A549 (cell line): ENCODE data around the gene PLEKHH1. TPM values are rescaled to one million over a fixed set of nuclear protein-coding genes. Genes with fewer than 3 reads are reported as not detected.

Experiments used
- ATAC-seq, 2 experiments: fragments of 200-7000 bp in 1 of 2; fragments of >200 bp in 1 of 2; cut with Nextera tagmentation in 1 of 2; cut with Tn5 transposase in 1 of 2; 3 replicates each; pipeline versions ENCODE4 v1.8.0 to v1.9.1; 2018 to 2020; ENCODE audit warnings: mild to moderate bottlenecking in 1 of 2, moderate library complexity in 1 of 2
- CTCF ChIA-PET: fragments of 300-600 bp; sonication (Branson Sonifier 250); formaldehyde crosslinking; extraction: SDS; loops from one replicate; lab custom pipeline; 2021; ENCODE audit warnings: antibody characterized with exemption, inconsistent platforms; lab: Yijun Ruan, JAX
- POLR2A ChIA-PET: fragments of 350-600 bp; formaldehyde crosslinking; extraction: SDS; loops from one replicate; lab custom pipeline; 2021; ENCODE audit warnings: antibody characterized with exemption, inconsistent platforms; lab: Yijun Ruan, JAX
- DNase-seq, 2 experiments: peaks; one replicate each; pipeline versions ENCODE4 v3.0.0 to v3.0.0-alpha.2; 2011 to 2016; ENCODE audit warnings: low read depth in 1 of 2, low spot score in 1 of 2
- FAIRE-seq: peaks from 2 replicates; lab custom pipeline; 2011; peaks lifted over from hg19 to GRCh38; lab: Jason Lieb, UNC
- H3K27ac ChIP-seq, 2 experiments: fragments of >200 bp; sonication (Bioruptor Twin); formaldehyde crosslinking; 3 replicates each; pipeline ENCODE4 v1.5.1; 2016 to 2017
- H3K4me1 ChIP-seq: fragments of >200 bp; sonication (Bioruptor Twin); formaldehyde crosslinking; 3 replicates; pipeline ENCODE4 v1.6.1; 2016
- H3K4me2 ChIP-seq: fragments of >200 bp; sonication (Bioruptor Twin); formaldehyde crosslinking; 3 replicates; pipeline ENCODE4 v1.6.1; 2016
- H3K4me3 ChIP-seq: fragments of >200 bp; sonication (Bioruptor Twin); formaldehyde crosslinking; 3 replicates; pipeline ENCODE4 v1.5.1; 2016
- H3K9me3 ChIP-seq: fragments of >200 bp; sonication (Bioruptor Twin); formaldehyde crosslinking; 3 replicates; pipeline ENCODE4 v1.6.1; 2016
- BCL3 ChIP-seq: fragments of >200 bp; sonication (Bioruptor Twin); formaldehyde crosslinking; IDR thresholded peaks from 3 replicates; pipeline ENCODE4 v1.6.1; 2016
- BHLHE40 ChIP-seq: IDR thresholded peaks from 2 replicates; pipeline ENCODE4 v1.6.1; 2012; ENCODE audit warnings: low read depth, low read length, inconsistent platforms
- CBX2 ChIP-seq: fragments of 200-600 bp; sonication (generic); IDR thresholded peaks from 2 replicates; pipeline ENCODE4 v1.6.1; 2016; ENCODE audit warnings: low read depth, mild to moderate bottlenecking, borderline replicate concordance
- CHD2 ChIP-seq: fragments of 150-350 bp; IDR thresholded peaks from 2 replicates; pipeline ENCODE4 v1.6.1; 2014; ENCODE audit warnings: low read length; ENCODE audit not compliant: partially characterized antibody
- CHD4 ChIP-seq: fragments of 200-600 bp; sonication (generic); IDR thresholded peaks from 2 replicates; pipeline ENCODE4 v1.6.1; 2016; ENCODE audit warnings: antibody characterized with exemption, mild to moderate bottlenecking, borderline replicate concordance
- EHF ChIP-seq: fragments of 250-450 bp; sonication (Bioruptor Pico); IDR thresholded peaks from 2 replicates; pipeline ENCODE4 v1.5.0; 2020; ENCODE audit warnings: mild to moderate bottlenecking
- ELK1 ChIP-seq: fragments of 150-350 bp; IDR thresholded peaks from 2 replicates; pipeline ENCODE4 v1.6.1; 2014; ENCODE audit warnings: low read depth, mild to moderate bottlenecking, low read length
- FOXS1 ChIP-seq: fragments of 250-450 bp; sonication (Bioruptor Pico); IDR thresholded peaks from 2 replicates; pipeline ENCODE4 v1.5.0; 2020; ENCODE audit warnings: mild to moderate bottlenecking, moderate library complexity
- GATA3 ChIP-seq: IDR thresholded peaks from 2 replicates; pipeline ENCODE4 v1.6.1; 2012; ENCODE audit warnings: borderline replicate concordance
- HDAC2 ChIP-seq: fragments of 200-600 bp; sonication (generic); IDR thresholded peaks from 2 replicates; pipeline ENCODE4 v1.6.1; 2016
- HMGXB4 ChIP-seq: fragments of 250-450 bp; sonication (Bioruptor Pico); IDR thresholded peaks from 2 replicates; pipeline ENCODE4 v1.5.0; 2021; ENCODE audit warnings: mild to moderate bottlenecking, moderate library complexity, borderline replicate concordance
- HOXB5 ChIP-seq: fragments of 250-450 bp; sonication (Bioruptor Pico); IDR thresholded peaks from 2 replicates; pipeline ENCODE4 v1.5.0; 2020; ENCODE audit warnings: mild to moderate bottlenecking, moderate library complexity
- JUN ChIP-seq, 2 experiments: fragments of >200 bp; sonication (Bioruptor Twin); formaldehyde crosslinking; IDR thresholded peaks; 2 replicates in 1 of 2; 3 replicates in 1 of 2; pipeline ENCODE4 v1.6.1; 2016 to 2017
- KDM1A ChIP-seq: fragments of 200-600 bp; sonication (generic); IDR thresholded peaks from 2 replicates; pipeline ENCODE4 v1.6.1; 2016; ENCODE audit warnings: low read depth, mild to moderate bottlenecking
- KDM5A ChIP-seq: fragments of 200-600 bp; sonication (generic); IDR thresholded peaks from 2 replicates; pipeline ENCODE4 v1.6.1; 2016; ENCODE audit warnings: antibody characterized with exemption, mild to moderate bottlenecking
- MYC ChIP-seq: IDR thresholded peaks from 2 replicates; pipeline ENCODE4 v1.6.1; 2012; ENCODE audit warnings: mild to moderate bottlenecking, inconsistent platforms, low read length, improper control_type of control experiment, borderline replicate concordance
- PBX3 ChIP-seq: IDR thresholded peaks from 2 replicates; pipeline ENCODE4 v1.6.1; 2012
- PHF8 ChIP-seq: fragments of 200-600 bp; sonication (generic); IDR thresholded peaks from 2 replicates; pipeline ENCODE4 v1.6.1; 2016; ENCODE audit warnings: low read depth, mild to moderate bottlenecking, antibody characterized with exemption, moderate library complexity, borderline replicate concordance
- POLR2A ChIP-seq: IDR thresholded peaks from 2 replicates; pipeline ENCODE4 v1.6.1; 2012; ENCODE audit warnings: mild to moderate bottlenecking, low read length
- RAD21 ChIP-seq, 2 experiments: fragments of >200 bp in 1 of 2; sonication (Bioruptor Twin) in 1 of 2; formaldehyde crosslinking in 1 of 2; IDR thresholded peaks in 1 of 2; conservative IDR thresholded peaks in 1 of 2; 2 replicates in 1 of 2; 3 replicates in 1 of 2; pipeline ENCODE4 v1.6.1; 2012 to 2018; ENCODE audit warnings: inconsistent platforms in 1 of 2
- RARB ChIP-seq: fragments of 250-450 bp; sonication (Bioruptor Pico); IDR thresholded peaks from 2 replicates; pipeline ENCODE4 v1.8.0; 2021; ENCODE audit warnings: mild to moderate bottlenecking, moderate library complexity
- REST ChIP-seq: fragments of 200-600 bp; sonication (generic); IDR thresholded peaks from 2 replicates; pipeline ENCODE4 v1.6.1; 2016; ENCODE audit warnings: antibody characterized with exemption, mild to moderate bottlenecking, moderate library complexity
- RFX5 ChIP-seq: fragments of 450-650 bp; IDR thresholded peaks from 2 replicates; pipeline ENCODE4 v1.7.1; 2014; ENCODE audit warnings: antibody characterized with exemption, mild to moderate bottlenecking, moderate library complexity
- SMC3 ChIP-seq: fragments of >200 bp; sonication (Bioruptor Twin); formaldehyde crosslinking; IDR thresholded peaks from 3 replicates; pipeline ENCODE4 v1.6.1; 2018; ENCODE audit warnings: inconsistent platforms
- TP53 ChIP-seq: fragments of 250-450 bp; sonication (Bioruptor Pico); IDR thresholded peaks from 2 replicates; pipeline ENCODE4 v1.5.0; 2021; ENCODE audit warnings: mild to moderate bottlenecking, moderate library complexity
- ZC3H11A ChIP-seq: fragments of 450-650 bp; IDR thresholded peaks from 2 replicates; pipeline ENCODE4 v1.6.1; 2014; ENCODE audit warnings: antibody characterized with exemption, mild to moderate bottlenecking
- ZSCAN20 ChIP-seq: fragments of 250-450 bp; sonication (Bioruptor Pico); IDR thresholded peaks from 2 replicates; pipeline ENCODE4 v1.8.0; 2022; ENCODE audit warnings: mild to moderate bottlenecking, moderate library complexity
- WGBS: methylation state at CpG from one replicate; pipeline ENCODE4 v1.1.6; 2017; ENCODE audit errors: missing lambda C conversion rate; 5-methylcytosine and 5-hydroxymethylcytosine counted together
- polyA plus RNA-seq, 4 experiments: library from polyadenylated mRNA; depleted of rRNA in 3 of 4; stranded (reverse); fragments of >200 nt; fragmentation: RNase III in 1 of 4; extraction: RNeasy Plus Mini Kit Qiagen cat#74134 plus additional on column Dnase treatment in 1 of 4; gene quantifications; 2 replicates in 3 of 4; 3 replicates in 1 of 4; pipeline ENCODE4 v1.2.3, GENCODE V29; 2011 to 2017

PLEKHH1 gene
- polyA plus RNA-seq, 2 of the 4 experiments (the other 2 are of a cell fraction), result 3.5 to 5.1 TPM

GRCh38 chr14:67516676-67517075 lies 16.4 kb upstream of the PLEKHH1 start:
- ChIA-PET POLR2A (no interaction called here), CTCF (interaction anchor here (1.1 to 2.9 kb wide), 7 partner anchors 10 to 1301 kb away, joined by 3 to 31 read pairs (median 4); no protein-coding TSS in a partner anchor)
- WGBS, result 69% methylated on average over 2 of the region's 2 CpGs
- Histone ChIP-seq H3K27ac (no peak overlapping the region), H3K4me3 (no peak overlapping the region), H3K4me2 (no peak overlapping the region), H3K4me1 (no peaks in the 10 kb centered on the region), H3K9me3 (no peaks in the 10 kb centered on the region)
- ATAC-seq (no peak), FAIRE-seq (no peak)
- TF ChIP-seq JUN (IDR thresholded peaks at IDR 0.05), result no peak
- TF ChIP-seq RARB (CRISPR knock-in tag), result no peak
- TF ChIP-seq PBX3, result no peak
- TF ChIP-seq KDM1A, result no peak
- no peak for TF ChIP-seq EHF (CRISPR knock-in tag)
- no peak for TF ChIP-seq BHLHE40
- TF ChIP-seq HDAC2, result no peak
- no peak for TF ChIP-seq CHD2
- TF ChIP-seq KDM5A, result no peak
- no peak for TF ChIP-seq TP53 (CRISPR knock-in tag)
- no peak for TF ChIP-seq HMGXB4 (CRISPR knock-in tag)
- TF ChIP-seq BCL3, result no peak
- TF ChIP-seq HOXB5 (CRISPR knock-in tag), result no peak
- TF ChIP-seq CBX2, result no peak
- TF ChIP-seq, all 56 proteins: peak for 0
- no peak for DNase-seq

GRCh38 chr14:67517083-67517482 lies 16.0 kb upstream of the PLEKHH1 start:
- DNase-seq, result no peak
- no peak overlapping the region for H3K27ac ChIP-seq
- TF ChIP-seq RAD21 (conservative IDR thresholded peaks at IDR 0.05 in 1 of 2, IDR thresholded peaks at IDR 0.05 in 1 of 2) (peak; percentile 18 to 21; a peak in 1 of 5 replicates), RARB (CRISPR knock-in tag) (no peak), ZSCAN20 (no peak)
- CTCF ChIA-PET, result interaction anchor here (0.7 to 2.9 kb wide), 12 partner anchors 10 to 1300 kb away, joined by 3 to 31 read pairs (median 4); no protein-coding TSS in a partner anchor
- H3K9me3 ChIP-seq, result no peaks in the 10 kb centered on the region
- no peak overlapping the region for H3K4me3 ChIP-seq
- 58% methylated on average over 12 of the region's 12 CpGs for WGBS
- ATAC-seq, result peak in 1 of 2 experiments; percentile 43; a peak in 3 of 6 replicates
- no peaks in the 10 kb centered on the region for H3K4me1 ChIP-seq
- FAIRE-seq, result no peak
- POLR2A ChIA-PET, result no interaction called here
- H3K4me2 ChIP-seq, result no peak overlapping the region

- Histone ChIP-seq H3K27ac (no peak overlapping the region), H3K4me1 (no peaks in the 10 kb centered on the region), H3K4me2 (no peak overlapping the region), H3K9me3 (no peaks in the 10 kb centered on the region), H3K4me3 (no peak overlapping the region)
- CTCF ChIA-PET, result interaction anchor here (1.3 to 2.3 kb wide), 3 partner anchors 11 to 52 kb away, joined by 3 to 7 read pairs (median 3); no protein-coding TSS in a partner anchor
- POLR2A ChIA-PET, result no interaction called here
- DNase-seq, result no peak
- 43% methylated on average over 5 of the region's 5 CpGs for WGBS
- no peak for ATAC-seq
- FAIRE-seq, result no peak
- TF ChIP-seq SMC3 (no peak), POLR2A (no peak), EHF (CRISPR knock-in tag) (no peak), GATA3 (no peak), PHF8 (no peak), ZC3H11A (no peak), REST (no peak), MYC (no peak), RFX5 (no peak), ELK1 (no peak), CHD4 (no peak), TP53 (CRISPR knock-in tag) (no peak), HOXB5 (CRISPR knock-in tag) (no peak), FOXS1 (CRISPR knock-in tag) (no peak)
These were observed 13.7 kb upstream of the PLEKHH1 start for GRCh38 chr14:67519406-67519805.
